H1 (cell line): ENCODE data around the gene CDC42EP3. TPM values are rescaled to one million over a fixed set of nuclear protein-coding genes. Genes with fewer than 3 reads are reported as not detected.

Experiments used
- CTCF ChIA-PET: fragments of 300-600 bp; sonication (Branson Sonifier 250); formaldehyde crosslinking; loops from one replicate; lab custom pipeline; 2021; ENCODE audit not compliant: partially characterized antibody; lab: Charles Lee
- POLR2A ChIA-PET: fragments of 300-600 bp; sonication (Branson Sonifier 250); formaldehyde crosslinking; loops from one replicate; lab custom pipeline; 2021; ENCODE audit warnings: inconsistent platforms; ENCODE audit not compliant: partially characterized antibody; lab: Charles Lee
- DNase-seq, 2 experiments: peaks; one replicate each; pipeline versions ENCODE4 v3.0.0 to v3.0.0-alpha.2; 2010 to 2022; ENCODE audit warnings: low spot score in 2 of 2, low read depth in 1 of 2, mixed read lengths in 1 of 2
- FAIRE-seq: peaks from 2 replicates; lab custom pipeline; 2011; peaks lifted over from hg19 to GRCh38; lab: Jason Lieb, UNC
- H2AFZ ChIP-seq: 2 replicates; pipeline ENCODE4 v1.8.1; 2012; ENCODE audit warnings: low read length, inconsistent platforms
- H2AK5ac ChIP-seq: 2 replicates; pipeline ENCODE4 v1.6.1; 2013; ENCODE audit warnings: low read depth, low read length
- H2BK120ac ChIP-seq: replicated peaks from 2 replicates; pipeline ENCODE3; 2013; ENCODE audit warnings: low read depth, low read length, inconsistent platforms
- H2BK12ac ChIP-seq: 2 replicates; pipeline ENCODE4 v1.6.1; 2013; ENCODE audit warnings: low read depth, low read length
- H2BK15ac ChIP-seq: 2 replicates; pipeline ENCODE4 v1.6.1; 2013; ENCODE audit warnings: low read length
- H2BK20ac ChIP-seq: 2 replicates; pipeline ENCODE4 v1.6.1; 2013; ENCODE audit warnings: low read length
- H2BK5ac ChIP-seq: 2 replicates; pipeline ENCODE4 v1.6.1; 2013; ENCODE audit warnings: low read depth, low read length
- H3K14ac ChIP-seq: 2 replicates; pipeline ENCODE4 v1.6.1; 2013; ENCODE audit warnings: inconsistent platforms; ENCODE audit not compliant: insufficient read length
- H3K18ac ChIP-seq: 2 replicates; pipeline ENCODE4 v1.6.1; 2013; ENCODE audit warnings: low read length; ENCODE audit errors: extremely low read depth
- H3K23ac ChIP-seq: 2 replicates; pipeline ENCODE4 v1.6.1; 2013; ENCODE audit warnings: inconsistent platforms; ENCODE audit not compliant: insufficient read length
- H3K23me2 ChIP-seq: 2 replicates; pipeline ENCODE4 v1.6.1; 2013; ENCODE audit warnings: low read depth, low read length
- H3K27ac ChIP-seq: 2 replicates; pipeline ENCODE4 v1.6.1; 2011; ENCODE audit warnings: low read depth, low read length, inconsistent platforms
- H3K27me3 ChIP-seq, 4 experiments: replicated peaks in 1 of 4; 1 replicate in 1 of 4; 2 replicates in 3 of 4; pipeline versions ENCODE4 v1.6.1 to v1.8.1; 2011 to 2013; ENCODE audit warnings: low read length in 3 of 4, mild to moderate bottlenecking in 3 of 4, inconsistent platforms in 2 of 4, mixed read lengths in 2 of 4, moderate library complexity in 1 of 4; ENCODE audit not compliant: control insufficient read depth in 3 of 4, insufficient read depth in 3 of 4; ENCODE audit errors: extremely low read depth in 1 of 4
- H3K36me3 ChIP-seq, 4 experiments: 2 replicates each; pipeline versions ENCODE4 v1.6.1 to v1.8.1; 2011 to 2013; ENCODE audit warnings: mild to moderate bottlenecking in 4 of 4, low read length in 3 of 4, moderate library complexity in 2 of 4, control low read depth in 1 of 4, inconsistent platforms in 1 of 4; ENCODE audit not compliant: insufficient read depth in 4 of 4, control insufficient read depth in 2 of 4
- H3K4ac ChIP-seq: replicated peaks from 2 replicates; pipeline ENCODE3; 2013; ENCODE audit warnings: low read length, low read depth, mixed read lengths, inconsistent platforms; ENCODE audit not compliant: insufficient read length
- H3K4me1 ChIP-seq, 4 experiments: replicated peaks in 1 of 4; 1 replicate in 1 of 4; 2 replicates in 3 of 4; pipeline versions ENCODE4 v1.6.1 to v1.8.1; 2011 to 2013; ENCODE audit warnings: low read length in 3 of 4, inconsistent platforms in 2 of 4, mixed read lengths in 1 of 4; ENCODE audit not compliant: insufficient read depth in 4 of 4, control insufficient read depth in 3 of 4
- H3K4me2 ChIP-seq, 2 experiments: 2 replicates each; pipeline versions ENCODE4 v1.6.1 to v1.8.1; 2011 to 2013; ENCODE audit warnings: low read depth in 2 of 2, low read length in 2 of 2, control low read depth in 1 of 2, inconsistent platforms in 1 of 2, mild to moderate bottlenecking in 1 of 2; ENCODE audit not compliant: insufficient read depth in 1 of 2
- H3K4me3 ChIP-seq, 4 experiments: fragments of 200-600, 300-600 bp in 1 of 4; sonication (generic), shearing (Covaris generic), sonication (Bioruptor Twin) in 1 of 4; 2 replicates each; pipeline versions ENCODE4 v1.5.1 to v1.8.1; 2011 to 2016; ENCODE audit warnings: low read length in 4 of 4, low read depth in 3 of 4, control low read depth in 2 of 4, inconsistent platforms in 2 of 4, mild to moderate bottlenecking in 2 of 4, mixed read lengths in 1 of 4, moderate library complexity in 1 of 4; ENCODE audit not compliant: insufficient read depth in 2 of 4; ENCODE audit errors: extremely low read depth in 1 of 4
- H3K56ac ChIP-seq: replicated peaks from 2 replicates; pipeline ENCODE3; 2013; ENCODE audit warnings: low read depth, mild to moderate bottlenecking, mixed read lengths, low read length, inconsistent platforms; ENCODE audit not compliant: insufficient read length
- H3K79me1 ChIP-seq: 2 replicates; pipeline ENCODE4 v1.6.1; 2013; ENCODE audit warnings: low read depth, low read length, control low read depth
- H3K79me2 ChIP-seq, 2 experiments: 2 replicates each; pipeline versions ENCODE4 v1.6.1 to v1.8.1; 2012 to 2013; ENCODE audit warnings: low read length in 2 of 2, mild to moderate bottlenecking in 2 of 2, inconsistent platforms in 1 of 2; ENCODE audit not compliant: insufficient read depth in 2 of 2, control insufficient read depth in 1 of 2
- H3K9ac ChIP-seq, 4 experiments: replicated peaks in 1 of 4; 1 replicate in 1 of 4; 2 replicates in 3 of 4; pipeline versions ENCODE4 v1.6.1 to v1.8.1; 2011 to 2013; ENCODE audit warnings: low read depth in 3 of 4, low read length in 3 of 4, control low read depth in 2 of 4, mild to moderate bottlenecking in 2 of 4, moderate library complexity in 2 of 4, inconsistent platforms in 1 of 4; ENCODE audit errors: extremely low read depth in 1 of 4
- H3K9me3 ChIP-seq, 2 experiments: 2 replicates each; pipeline versions ENCODE4 v1.6.1 to v1.8.1; 2012 to 2013; ENCODE audit warnings: mild to moderate bottlenecking in 2 of 2, moderate library complexity in 2 of 2, control low read depth in 1 of 2, inconsistent platforms in 1 of 2, low read depth in 1 of 2, low read length in 1 of 2, mixed read lengths in 1 of 2; ENCODE audit not compliant: insufficient read depth in 2 of 2
- H4K20me1 ChIP-seq, 2 experiments: replicated peaks in 1 of 2; 2 replicates each; pipeline versions ENCODE3 to v1.8.1; 2011 to 2013; ENCODE audit warnings: inconsistent platforms in 2 of 2, low read length in 2 of 2, mild to moderate bottlenecking in 1 of 2; ENCODE audit not compliant: insufficient read depth in 2 of 2, control insufficient read depth in 1 of 2
- H4K5ac ChIP-seq: 2 replicates; pipeline ENCODE4 v1.6.1; 2013; ENCODE audit warnings: low read length, low read depth, mixed read lengths, inconsistent platforms; ENCODE audit not compliant: insufficient read length
- H4K8ac ChIP-seq: 2 replicates; pipeline ENCODE4 v1.8.0; 2013; ENCODE audit warnings: mild to moderate bottlenecking, moderate library complexity, low read length, inconsistent platforms; ENCODE audit not compliant: insufficient read depth; ENCODE audit errors: extremely low read depth
- H4K91ac ChIP-seq: replicated peaks from 2 replicates; pipeline ENCODE3; 2013; ENCODE audit warnings: low read length, mixed read lengths, inconsistent platforms; ENCODE audit not compliant: insufficient read length
- BCL11A ChIP-seq, 2 experiments: IDR thresholded peaks; one replicate each; pipeline ENCODE4 v1.6.1; 2011; ENCODE audit warnings: low read depth in 2 of 2, low read length in 2 of 2, mild to moderate bottlenecking in 2 of 2
- GABPA ChIP-seq: IDR thresholded peaks from 2 replicates; pipeline ENCODE4 v1.6.1; 2011; ENCODE audit warnings: mild to moderate bottlenecking, low read length, moderate library complexity, borderline replicate concordance; ENCODE audit not compliant: insufficient read depth
- HDAC2 ChIP-seq, 2 experiments: fragments of 300-600 bp in 1 of 2; sonication (generic) in 1 of 2; IDR thresholded peaks; 2 replicates each; pipeline ENCODE4 v1.6.1; 2011 to 2012; ENCODE audit warnings: low read depth in 2 of 2, low read length in 2 of 2, mild to moderate bottlenecking in 2 of 2, moderate library complexity in 2 of 2, borderline replicate concordance in 1 of 2, inconsistent platforms in 1 of 2
- HDAC6 ChIP-seq: IDR thresholded peaks from one replicate; pipeline ENCODE4 v1.7.1; 2012; ENCODE audit warnings: low read depth, mild to moderate bottlenecking, inconsistent platforms, low read length, moderate library complexity
- KDM1A ChIP-seq: fragments of 200-600, 300-600 bp; sonication (generic); IDR thresholded peaks from 2 replicates; pipeline ENCODE4 v1.7.1; 2016; ENCODE audit warnings: mild to moderate bottlenecking, low read length, borderline replicate concordance
- KDM5A ChIP-seq: fragments of 200-600 bp; IDR thresholded peaks from 2 replicates; pipeline ENCODE4 v1.7.1; 2012; ENCODE audit warnings: mild to moderate bottlenecking, low read length, inconsistent platforms, mixed read lengths
- PHF8 ChIP-seq: fragments of 200-600 bp; sonication (generic); conservative IDR thresholded peaks from 2 replicates; pipeline ENCODE4 v1.7.1; 2012; ENCODE audit warnings: low read depth, mild to moderate bottlenecking, inconsistent platforms, low read length, moderate library complexity
- POLR2A ChIP-seq, 2 experiments: IDR thresholded peaks; 1 replicate in 1 of 2; 2 replicates in 1 of 2; pipeline ENCODE4 v1.6.1; 2011; ENCODE audit warnings: low read depth in 2 of 2, low read length in 2 of 2, mild to moderate bottlenecking in 2 of 2; ENCODE audit errors: control extremely low read depth in 1 of 2
- POLR2AphosphoS5 ChIP-seq: IDR thresholded peaks from 2 replicates; pipeline ENCODE4 v1.6.1; 2011; ENCODE audit warnings: low read depth, low read length
- SUZ12 ChIP-seq: fragments of 200-600 bp; sonication (generic); IDR thresholded peaks from 2 replicates; pipeline ENCODE4 v1.6.1; 2012; ENCODE audit warnings: mild to moderate bottlenecking, inconsistent platforms, low read length, moderate library complexity, mixed read lengths
- TCF12 ChIP-seq: IDR thresholded peaks from 2 replicates; pipeline ENCODE4 v1.6.1; 2011; ENCODE audit warnings: low read depth, mild to moderate bottlenecking, low read length
- WGBS, 2 experiments: shearing (Covaris generic) in 1 of 2; methylation state at CpG; one replicate each; pipeline versions ENCODE4 v1.1.6 to v1.1.7; 2013 to 2015; ENCODE audit warnings: low lambda C conversion rate in 2 of 2, mixed read lengths in 2 of 2, inconsistent platforms in 1 of 2, low coverage in 1 of 2, missing lambda C conversion rate in 1 of 2; ENCODE audit not compliant: insufficient replicate concordance in 2 of 2, insufficient coverage in 1 of 2, insufficient read length in 1 of 2; ENCODE audit errors: extremely low coverage in 1 of 2, missing lambda C conversion rate in 1 of 2; 5-methylcytosine and 5-hydroxymethylcytosine counted together
- polyA plus RNA-seq, 7 experiments: library from polyadenylated mRNA; depleted of rRNA in 3 of 7; stranded (reverse) in 5 of 7; unstranded in 2 of 7; fragments of >200 nt in 5 of 7; fragments of 200-250 nt in 2 of 7; gene quantifications; 1 replicate in 5 of 7; 2 replicates in 1 of 7; 4 replicates in 1 of 7; pipeline versions ENCODE4 v1.2.1 to v1.2.3, GENCODE V29; 2011 to 2013; ENCODE audit warnings: missing spikeins in 2 of 7, mixed read lengths in 2 of 7
- total RNA-seq: library from RNA; stranded (reverse); fragmentation: NEBNext Ultra II Directional; extraction: Animal tissue kit (Norgen Biotek cat#: 25700); gene quantifications from 2 replicates; pipeline ENCODE4 v1.2.1, GENCODE V29; 2021
- TF ChIP-seq, protein P1 (sequence below): IDR thresholded peaks from 2 replicates; pipeline ENCODE4 v1.6.1; 2012; ENCODE audit warnings: low read length, inconsistent platforms
- TF ChIP-seq, protein P2 (sequence below): IDR thresholded peaks from 2 replicates; pipeline ENCODE4 v1.6.1; 2011; ENCODE audit warnings: low read depth, mild to moderate bottlenecking, low read length; ENCODE audit not compliant: insufficient read depth

CDC42EP3 gene
- total and polyA plus RNA-seq, 2 of the 8 experiments (the other 6 are each of a cell fraction or from before 2014, with no cell fraction given) = 18.4 to 24.7 TPM

DNA sequence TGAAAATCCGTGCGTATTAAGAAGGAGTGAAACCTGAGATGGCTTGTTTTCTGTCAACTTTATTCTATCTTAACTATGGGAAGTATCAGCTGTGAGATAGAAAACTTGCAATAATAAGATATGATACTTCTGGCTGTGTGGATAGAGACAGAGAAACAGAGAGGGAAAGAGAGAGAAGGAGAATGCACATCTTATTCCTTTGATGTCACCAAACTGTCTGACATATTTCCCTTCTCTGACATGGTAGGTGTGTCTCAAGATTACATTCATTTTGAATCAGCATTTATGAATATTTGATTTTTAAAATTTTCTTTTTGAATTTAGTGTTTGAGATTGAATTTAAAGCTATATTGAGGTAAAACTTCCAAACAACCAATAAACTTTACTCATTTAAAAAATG is 69.4 kb downstream of the CDC42EP3 start:
- H3K4me2 ChIP-seq = no peak overlapping the region
- H3K4me1 ChIP-seq = no peaks in the 10 kb centered on the region
- H4K91ac ChIP-seq = no peak overlapping the region
- H3K79me1 ChIP-seq = no peaks in the 10 kb centered on the region
- no peak overlapping the region for H2BK120ac ChIP-seq
- no peak overlapping the region for H2BK20ac ChIP-seq
- H2BK15ac ChIP-seq = no peak overlapping the region
- H2BK5ac ChIP-seq = no peak overlapping the region
- no peak overlapping the region for H3K9ac ChIP-seq
- no peaks in the 10 kb centered on the region for H3K9me3 ChIP-seq
- ChIA-PET POLR2A (no interaction called here), CTCF (no interaction called here)
- FAIRE-seq (no peak), DNase-seq (no peak)
- no peak overlapping the region for H3K4me3 ChIP-seq
- H3K27me3 ChIP-seq = no peaks in the 10 kb centered on the region
- no peak overlapping the region for H3K14ac ChIP-seq
- no peaks in the 10 kb centered on the region; the same call in 1 of the 2 replicates for H3K23me2 ChIP-seq
- H4K20me1 ChIP-seq = no peaks in the 10 kb centered on the region
- H3K27ac ChIP-seq = no peak overlapping the region
- no peak overlapping the region for H2AFZ ChIP-seq
- H2BK12ac ChIP-seq = no peak overlapping the region
- no peaks in the 10 kb centered on the region for H3K79me2 ChIP-seq
- H3K18ac ChIP-seq = no peak overlapping the region
- no peak overlapping the region for H3K56ac ChIP-seq
- no peak overlapping the region for H3K4ac ChIP-seq
- no peaks in the 10 kb centered on the region for H3K36me3 ChIP-seq
- no peak overlapping the region for H4K8ac ChIP-seq
- no peak overlapping the region for H3K23ac ChIP-seq
- WGBS, 2 experiments = 90% methylated on average over 2 of the region's 2 CpGs; no CpG with 5 or more reads in 1 of the 2 experiments
- no peak overlapping the region for H4K5ac ChIP-seq
- no peak overlapping the region for H2AK5ac ChIP-seq
- TF ChIP-seq KDM5A (no peak), SUZ12 (no peak), TCF12 (no peak), BCL11A (IDR thresholded peaks at IDR 0.05; ENCODE audit: low read depth in 2 of 2, low read length in 2 of 2) (no peak), HDAC2 (IDR thresholded peaks at IDR 0.05; ENCODE audit: borderline replicate concordance in 1 of 2, low read depth in 2 of 2, low read length in 2 of 2) (no peak), HDAC6 (no peak), POLR2A (IDR thresholded peaks at IDR 0.05; ENCODE audit: control extremely low read depth in 1 of 2, low read depth in 2 of 2, low read length in 2 of 2) (no peak), POLR2AphosphoS5 (no peak), GABPA (no peak), PHF8 (no peak), KDM1A (no peak)
- TF ChIP-seq, protein P1, sequence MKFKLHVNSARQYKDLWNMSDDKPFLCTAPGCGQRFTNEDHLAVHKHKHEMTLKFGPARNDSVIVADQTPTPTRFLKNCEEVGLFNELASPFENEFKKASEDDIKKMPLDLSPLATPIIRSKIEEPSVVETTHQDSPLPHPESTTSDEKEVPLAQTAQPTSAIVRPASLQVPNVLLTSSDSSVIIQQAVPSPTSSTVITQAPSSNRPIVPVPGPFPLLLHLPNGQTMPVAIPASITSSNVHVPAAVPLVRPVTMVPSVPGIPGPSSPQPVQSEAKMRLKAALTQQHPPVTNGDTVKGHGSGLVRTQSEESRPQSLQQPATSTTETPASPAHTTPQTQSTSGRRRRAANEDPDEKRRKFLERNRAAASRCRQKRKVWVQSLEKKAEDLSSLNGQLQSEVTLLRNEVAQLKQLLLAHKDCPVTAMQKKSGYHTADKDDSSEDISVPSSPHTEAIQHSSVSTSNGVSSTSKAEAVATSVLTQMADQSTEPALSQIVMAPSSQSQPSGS = no peak
- TF ChIP-seq, protein P2, sequence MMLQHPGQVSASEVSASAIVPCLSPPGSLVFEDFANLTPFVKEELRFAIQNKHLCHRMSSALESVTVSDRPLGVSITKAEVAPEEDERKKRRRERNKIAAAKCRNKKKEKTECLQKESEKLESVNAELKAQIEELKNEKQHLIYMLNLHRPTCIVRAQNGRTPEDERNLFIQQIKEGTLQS = no peak
